HL-60/S4 (cell line): ENCODE data around the gene FAM120B.
"Not testable (repeated sequence)": the region's sequence is repeated elsewhere in the genome, so short reads cannot be mapped to it uniquely, and the experiment has no call there.

Experiments
- in situ Hi-C: fragments of 300-500 bp; cut with MboI; formaldehyde crosslinking; loops from 2 replicates; pipeline ENCODE4 v1.14.3; 2022; ENCODE audit warnings: low sequenced_read_pairs

Gene FAM120B, protein sequence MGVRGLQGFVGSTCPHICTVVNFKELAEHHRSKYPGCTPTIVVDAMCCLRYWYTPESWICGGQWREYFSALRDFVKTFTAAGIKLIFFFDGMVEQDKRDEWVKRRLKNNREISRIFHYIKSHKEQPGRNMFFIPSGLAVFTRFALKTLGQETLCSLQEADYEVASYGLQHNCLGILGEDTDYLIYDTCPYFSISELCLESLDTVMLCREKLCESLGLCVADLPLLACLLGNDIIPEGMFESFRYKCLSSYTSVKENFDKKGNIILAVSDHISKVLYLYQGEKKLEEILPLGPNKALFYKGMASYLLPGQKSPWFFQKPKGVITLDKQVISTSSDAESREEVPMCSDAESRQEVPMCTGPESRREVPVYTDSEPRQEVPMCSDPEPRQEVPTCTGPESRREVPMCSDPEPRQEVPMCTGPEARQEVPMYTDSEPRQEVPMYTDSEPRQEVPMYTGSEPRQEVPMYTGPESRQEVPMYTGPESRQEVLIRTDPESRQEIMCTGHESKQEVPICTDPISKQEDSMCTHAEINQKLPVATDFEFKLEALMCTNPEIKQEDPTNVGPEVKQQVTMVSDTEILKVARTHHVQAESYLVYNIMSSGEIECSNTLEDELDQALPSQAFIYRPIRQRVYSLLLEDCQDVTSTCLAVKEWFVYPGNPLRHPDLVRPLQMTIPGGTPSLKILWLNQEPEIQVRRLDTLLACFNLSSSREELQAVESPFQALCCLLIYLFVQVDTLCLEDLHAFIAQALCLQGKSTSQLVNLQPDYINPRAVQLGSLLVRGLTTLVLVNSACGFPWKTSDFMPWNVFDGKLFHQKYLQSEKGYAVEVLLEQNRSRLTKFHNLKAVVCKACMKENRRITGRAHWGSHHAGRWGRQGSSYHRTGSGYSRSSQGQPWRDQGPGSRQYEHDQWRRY

DNA sequence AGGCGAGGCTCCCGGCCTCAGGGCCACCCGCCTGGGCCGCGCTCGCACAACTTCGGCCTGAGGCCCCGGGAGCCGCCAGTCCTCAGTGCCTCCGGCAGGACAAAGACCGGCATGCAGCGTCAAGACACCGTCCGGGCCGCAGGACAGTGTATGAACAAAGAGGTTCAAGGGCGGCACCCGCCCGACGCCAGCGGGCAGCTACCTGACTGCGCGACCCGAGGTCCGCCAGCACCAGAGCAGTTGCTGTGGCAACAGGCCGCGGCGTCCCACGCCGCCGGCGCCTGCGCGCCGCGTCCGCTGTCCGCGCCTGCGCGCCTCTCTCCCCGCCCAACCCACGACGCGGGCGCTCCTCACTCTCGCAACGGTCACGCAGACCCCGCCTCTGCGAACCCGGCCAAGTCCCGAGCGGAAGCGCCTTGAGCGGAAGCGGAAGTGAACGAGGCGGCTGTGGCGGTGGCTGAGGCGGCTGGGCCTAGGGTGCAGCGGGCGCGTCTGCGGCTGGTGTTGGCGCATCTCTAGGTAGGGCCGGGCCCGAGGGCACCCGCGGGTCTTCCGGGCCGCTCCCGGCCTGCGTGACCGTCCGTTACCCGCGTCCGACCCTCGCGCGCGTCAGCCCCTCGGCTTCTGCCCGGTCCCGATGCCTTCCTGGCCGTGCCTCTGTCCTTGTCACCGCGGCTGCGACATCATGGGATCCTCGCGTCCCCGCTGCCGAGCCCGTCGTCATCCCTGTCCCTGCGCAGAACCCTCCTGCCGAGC, at the start of gene FAM120B:
TSS of gene FAM120B (plus strand) at position 435 of the 756 bp plus-strand sequence. CDS start 10,633 bp downstream, outside the sequence.
- in situ Hi-C loops: no loop called here

DNA sequence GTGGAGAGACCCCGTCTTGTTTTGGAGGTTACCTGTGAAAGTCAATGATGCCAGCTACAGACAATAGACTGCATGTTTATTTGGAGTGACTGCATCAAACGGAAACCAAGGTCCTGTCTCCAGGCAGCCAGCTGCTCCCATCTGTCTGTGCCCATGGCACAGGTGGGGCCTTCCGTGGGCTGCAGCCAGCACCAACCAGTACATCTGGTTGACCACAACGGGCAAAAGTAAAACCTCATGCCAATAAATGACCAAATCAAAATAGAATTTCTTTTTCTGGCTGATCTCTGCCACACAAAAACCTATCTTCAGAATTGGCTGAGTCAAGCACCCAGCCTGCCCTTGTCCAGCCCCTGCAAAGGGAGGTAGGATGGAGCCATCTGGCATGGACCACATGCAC, 49.2 kb upstream of the FAM120B start:
- in situ Hi-C loops: no loop called here

DNA sequence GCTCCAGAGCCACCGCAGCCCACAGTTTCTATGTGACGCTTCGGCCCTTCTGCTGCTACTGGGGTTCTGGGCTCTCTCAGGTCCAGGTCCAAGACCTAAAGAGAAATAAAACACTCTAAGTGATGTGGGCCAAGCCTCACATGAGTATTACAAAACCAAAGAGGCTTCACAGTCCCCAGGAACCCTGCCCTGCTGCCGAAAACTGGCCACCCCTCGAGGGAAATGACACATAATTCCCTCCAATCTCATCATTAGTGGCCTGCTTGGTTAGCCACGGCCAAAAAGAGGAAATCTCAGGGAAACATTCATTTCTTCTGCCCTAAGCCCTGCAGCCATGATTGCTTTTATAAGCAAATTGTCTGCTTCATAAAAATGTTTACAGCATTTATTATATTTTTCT, 48.2 kb upstream of the FAM120B start:
- in situ Hi-C loops: no loop called here

DNA sequence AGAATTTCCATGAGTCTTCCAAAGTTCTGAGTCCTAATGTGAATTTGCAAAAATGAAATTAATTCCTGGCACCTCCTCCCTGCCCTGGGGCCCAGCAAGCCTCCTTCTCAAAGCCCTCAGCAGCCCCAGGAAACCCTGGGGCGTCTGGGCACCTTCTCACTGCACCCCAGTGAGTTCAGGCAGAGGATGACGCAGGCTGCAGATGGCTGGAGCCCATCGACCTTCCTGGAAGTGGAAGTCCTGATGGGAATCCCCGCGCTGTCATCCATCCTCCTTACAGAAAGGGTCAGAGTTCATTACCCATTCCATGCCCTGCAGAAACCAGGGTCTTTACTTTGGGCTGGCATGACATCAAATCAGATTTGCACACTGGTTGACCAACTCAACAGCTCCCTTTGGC, 47.3 kb upstream of the FAM120B start:
- in situ Hi-C loops: no loop called here

DNA sequence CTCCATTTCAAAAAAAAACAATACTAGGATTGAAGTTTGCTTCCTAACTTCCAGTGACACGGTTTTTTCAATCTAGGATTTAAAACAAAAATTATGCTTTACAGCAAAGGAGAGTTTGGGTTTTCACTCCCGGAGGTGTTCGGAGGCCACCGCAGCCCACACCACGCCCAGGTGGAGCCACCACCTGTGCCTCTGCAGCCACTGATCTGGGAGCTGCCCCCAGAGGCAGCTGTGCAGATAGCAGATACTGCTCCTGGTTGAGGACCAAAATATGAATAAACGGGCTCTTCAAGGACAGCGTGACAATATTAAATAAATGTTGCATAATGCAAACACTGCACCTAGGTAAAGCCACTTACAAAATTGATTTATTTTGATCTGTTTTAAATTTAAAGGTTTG, 45.9 kb upstream of the FAM120B start:
- in situ Hi-C loops: no loop called here

DNA sequence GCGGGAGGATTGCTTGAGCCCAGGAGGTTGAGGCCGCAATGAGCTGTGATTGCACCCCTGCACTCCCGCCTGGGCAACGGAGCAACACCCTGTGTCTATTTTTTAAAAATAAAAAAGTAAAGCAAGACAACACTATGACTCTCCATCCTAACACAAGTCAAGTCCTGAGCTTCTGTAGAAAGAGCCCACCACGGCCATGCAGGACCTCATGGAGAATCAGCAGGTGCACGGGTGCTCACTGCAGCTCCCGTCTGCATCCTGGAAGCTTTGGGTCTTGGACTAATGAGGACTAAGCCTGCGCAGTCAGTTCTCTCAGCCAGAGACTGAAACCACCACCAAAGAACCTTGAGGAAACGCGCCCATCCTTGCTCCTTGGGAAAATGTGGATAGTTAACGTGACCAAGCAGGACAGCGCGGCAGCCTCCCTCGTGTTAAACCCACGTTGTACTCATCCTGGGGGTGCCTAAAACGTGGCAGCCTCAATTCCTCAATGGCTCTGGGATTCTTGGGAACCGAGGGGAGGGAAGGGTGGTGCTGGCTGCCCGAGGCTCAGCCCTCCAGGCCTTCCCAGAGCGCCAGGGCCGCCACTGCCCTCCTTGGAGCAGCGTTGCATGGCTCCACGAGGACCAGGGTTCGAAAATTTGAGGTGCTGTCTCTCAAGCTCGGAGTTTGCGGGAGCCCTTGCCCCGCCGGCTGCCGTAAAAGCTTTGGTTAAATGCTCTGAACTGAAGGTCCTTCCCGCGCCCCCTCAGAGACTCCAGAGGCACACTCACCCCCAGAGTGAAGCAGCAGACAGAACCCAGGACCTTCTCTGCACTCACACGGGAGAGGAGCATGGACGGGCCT, 44.7 kb upstream of the FAM120B start:
- in situ Hi-C loops: no loop called here

DNA sequence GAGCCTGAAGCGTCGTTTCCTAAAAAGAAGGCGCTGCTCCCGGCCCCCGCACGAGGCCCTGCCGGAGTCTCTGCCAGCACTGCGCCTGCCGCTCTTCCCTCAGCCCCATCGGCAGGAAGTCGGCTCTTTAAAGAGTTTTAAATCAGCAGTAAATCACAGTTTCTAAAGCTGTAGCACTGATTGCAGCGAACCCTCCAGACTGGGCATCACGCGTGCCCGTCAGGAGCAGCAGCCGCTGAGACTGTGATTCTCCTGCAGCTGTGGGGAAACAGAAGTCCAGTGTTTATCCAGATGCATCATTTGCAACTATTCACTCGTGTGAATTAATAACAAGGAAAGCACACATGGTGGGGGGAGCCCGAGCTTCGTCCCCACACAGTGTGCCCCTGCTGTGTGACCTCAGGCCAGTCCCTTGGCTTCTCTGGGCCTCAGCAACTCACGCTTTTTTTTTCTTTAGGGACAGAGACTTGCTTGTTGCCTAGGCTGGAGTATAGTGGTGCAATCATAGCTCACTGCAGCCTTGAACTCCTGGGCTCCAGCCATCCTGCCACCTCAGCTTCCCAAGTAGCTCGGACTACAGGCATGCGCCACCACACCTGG, 44.0 kb upstream of the FAM120B start:
- in situ Hi-C loops: no loop called here

DNA sequence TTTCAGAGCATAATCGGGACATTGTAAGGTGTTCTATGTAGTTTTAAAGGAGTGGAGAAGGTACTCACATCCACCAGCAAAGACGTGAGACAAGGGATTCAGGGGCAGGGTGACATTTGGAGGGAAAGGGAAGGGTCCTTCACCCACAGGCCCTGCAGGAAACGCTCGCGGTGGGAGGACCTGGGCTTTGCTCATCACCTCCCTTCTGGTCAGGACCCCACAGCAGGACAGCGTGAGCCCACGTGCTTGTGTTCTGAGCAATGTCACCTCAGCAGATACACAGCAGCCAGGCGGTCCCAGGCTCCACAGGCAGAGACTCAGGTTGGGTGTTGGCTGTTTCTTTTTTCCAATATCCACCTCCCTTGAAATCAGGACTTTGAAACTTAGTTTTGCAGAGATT, 43.1 kb upstream of the FAM120B start:
- in situ Hi-C loops: no loop called here

DNA sequence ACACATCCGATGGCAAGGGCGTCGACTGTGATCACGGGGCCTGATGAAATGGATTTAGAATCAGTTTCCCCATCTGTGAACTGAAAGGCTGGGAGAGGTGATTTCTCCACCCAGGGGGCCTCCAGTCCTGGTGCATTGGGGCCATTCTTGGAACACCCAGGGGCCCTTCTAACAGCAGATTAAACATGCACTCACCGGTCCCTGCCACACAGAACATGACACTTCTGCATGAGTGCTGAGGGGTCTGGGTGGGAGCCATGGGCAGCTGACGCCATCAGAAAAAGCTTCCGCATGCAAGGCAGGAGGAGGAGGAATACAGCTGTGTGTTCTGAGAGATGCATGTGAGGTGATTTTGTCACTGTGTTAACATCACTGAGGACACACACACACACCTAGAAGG, 42.5 kb upstream of the FAM120B start:
- in situ Hi-C loops: no loop called here

DNA sequence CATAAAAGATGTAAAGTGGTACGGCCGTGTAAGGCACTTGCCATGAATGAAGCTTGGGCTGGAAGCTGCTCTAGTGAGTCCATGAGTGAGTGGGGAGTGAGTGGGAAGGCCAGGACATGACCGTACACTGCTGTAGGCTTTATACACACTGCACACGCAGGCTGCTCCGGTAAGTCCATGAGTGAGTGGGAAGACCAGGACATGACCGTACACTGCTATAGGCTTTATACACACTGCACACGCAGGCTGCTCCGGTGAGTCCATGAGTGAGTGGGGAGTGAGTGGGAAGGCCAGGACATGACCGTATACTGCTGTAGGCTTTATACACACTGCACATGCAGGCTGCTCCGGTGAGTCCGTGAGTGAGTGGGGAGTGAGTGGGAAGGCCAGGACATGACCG, 41.9 kb upstream of the FAM120B start:
- in situ Hi-C loops: not testable (repeated sequence)

DNA sequence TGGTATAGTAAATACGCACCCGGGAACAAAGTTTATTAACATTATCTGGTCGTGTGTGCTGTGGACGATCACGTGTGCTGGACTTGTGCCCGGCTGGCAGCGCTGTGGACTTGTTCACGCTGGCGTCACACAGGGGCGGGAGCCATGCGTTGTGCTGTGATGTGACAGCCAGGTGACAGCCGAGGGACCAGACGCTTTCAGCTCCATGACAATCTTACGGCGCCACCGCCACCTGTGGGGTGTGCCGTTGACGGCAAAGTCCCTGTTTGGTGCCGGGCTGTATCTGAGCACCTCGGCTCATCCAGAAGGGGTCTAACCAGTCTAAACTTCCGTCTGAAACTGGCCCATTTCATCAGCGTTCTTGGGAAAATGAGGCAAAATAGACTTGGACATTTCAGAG, 40.9 kb upstream of the FAM120B start:
- in situ Hi-C loops: no loop called here

DNA sequence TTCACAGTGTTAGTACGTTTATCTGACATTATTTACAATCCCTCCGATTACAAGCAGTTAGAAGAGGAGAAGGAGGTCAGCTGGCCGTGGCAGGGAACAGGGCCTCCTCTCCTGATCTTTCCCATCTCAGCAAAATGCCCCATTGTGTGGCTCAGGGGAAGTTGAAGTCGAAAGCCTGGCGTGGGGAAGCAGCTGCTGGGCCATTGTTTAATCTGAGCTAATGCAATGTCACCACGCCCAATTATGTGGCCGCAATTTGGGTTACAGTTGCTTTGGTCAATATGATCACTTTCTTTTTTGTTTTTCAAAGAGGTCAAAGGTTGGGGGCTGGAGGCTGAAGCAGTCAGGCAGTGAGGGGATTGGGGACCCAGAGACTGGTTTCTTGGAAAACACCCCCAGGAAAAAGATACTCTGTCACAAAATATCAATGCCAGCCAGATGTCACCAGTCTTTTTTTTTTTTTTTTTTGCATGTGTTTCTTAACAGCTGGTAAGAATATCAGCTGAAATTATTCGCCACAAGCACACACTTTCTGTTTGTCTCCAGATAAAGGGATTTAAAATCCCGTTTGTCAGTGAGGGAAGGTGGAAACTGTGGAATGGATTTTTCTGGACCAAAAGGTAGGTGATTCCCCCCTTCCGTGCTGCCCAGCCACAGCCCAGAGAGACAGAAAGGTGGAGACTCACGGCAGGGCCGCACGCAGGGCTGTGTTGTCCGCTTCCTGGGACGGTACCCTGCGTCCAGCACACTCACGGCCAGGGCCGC, 40.3 kb upstream of the FAM120B start:
- in situ Hi-C loops: no loop called here

DNA sequence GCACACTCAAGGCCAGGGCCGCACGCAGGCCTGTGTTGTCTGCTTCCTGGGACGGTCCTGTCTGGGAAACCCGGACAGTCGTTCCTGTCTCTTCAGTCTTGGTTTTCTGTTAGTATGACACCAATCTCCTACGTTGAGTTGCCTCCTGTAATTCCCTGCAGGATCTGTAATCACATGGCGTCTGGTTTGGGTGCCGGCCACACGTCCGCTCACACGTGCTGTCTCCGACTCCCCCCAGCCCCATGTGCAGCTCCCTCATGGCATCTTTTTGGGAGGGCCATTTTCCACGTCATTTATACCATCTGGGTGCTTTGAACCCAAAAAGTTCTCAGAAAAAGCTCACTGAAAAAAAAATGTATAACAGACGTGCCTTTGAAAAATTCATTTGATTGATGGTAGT, 38.9 kb upstream of the FAM120B start:
- in situ Hi-C loops: no loop called here

DNA sequence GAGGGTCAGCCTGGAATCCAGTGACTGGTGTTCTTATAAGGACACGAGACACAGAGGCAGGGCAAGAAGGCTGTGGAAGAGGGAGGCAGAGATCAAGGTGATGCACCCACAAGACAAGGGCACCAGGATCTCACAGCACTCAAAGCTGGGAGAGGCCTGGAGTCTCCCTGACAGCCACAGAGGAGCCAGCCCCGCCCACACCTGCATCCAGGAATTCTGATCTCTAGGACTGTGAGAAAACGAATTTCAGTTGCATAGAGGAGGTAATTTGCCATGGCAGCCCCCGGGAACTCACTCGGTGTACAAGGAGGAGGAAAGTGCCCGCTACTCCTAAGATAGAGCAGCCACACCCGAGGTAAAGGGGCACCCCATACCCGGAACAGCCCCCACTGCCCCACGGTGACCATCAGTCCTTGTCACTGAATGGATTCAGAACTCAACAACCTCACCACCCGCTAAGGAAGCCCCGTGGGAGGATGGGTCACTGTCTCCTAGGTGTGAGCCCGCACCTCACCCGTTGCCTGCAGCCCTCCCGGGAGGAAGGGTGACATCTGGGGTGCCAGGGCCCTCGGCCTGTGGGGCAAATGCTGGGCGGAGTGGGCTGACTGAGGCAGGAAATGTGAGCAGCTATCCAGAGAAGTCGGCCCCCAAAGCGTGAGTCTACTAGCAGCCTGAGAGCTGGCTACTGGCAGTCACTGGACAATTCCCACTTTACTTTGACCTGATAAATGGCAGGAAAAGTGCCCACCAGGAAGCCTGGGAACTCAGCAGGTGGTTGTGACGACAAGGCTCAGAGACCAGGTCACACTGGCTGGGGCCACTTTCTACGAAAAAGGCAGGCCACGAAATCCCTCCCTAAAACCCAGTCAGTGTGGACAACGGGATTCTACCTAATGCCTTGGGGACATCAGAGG, 38.1 kb upstream of the FAM120B start:
- in situ Hi-C loops: no loop called here

DNA sequence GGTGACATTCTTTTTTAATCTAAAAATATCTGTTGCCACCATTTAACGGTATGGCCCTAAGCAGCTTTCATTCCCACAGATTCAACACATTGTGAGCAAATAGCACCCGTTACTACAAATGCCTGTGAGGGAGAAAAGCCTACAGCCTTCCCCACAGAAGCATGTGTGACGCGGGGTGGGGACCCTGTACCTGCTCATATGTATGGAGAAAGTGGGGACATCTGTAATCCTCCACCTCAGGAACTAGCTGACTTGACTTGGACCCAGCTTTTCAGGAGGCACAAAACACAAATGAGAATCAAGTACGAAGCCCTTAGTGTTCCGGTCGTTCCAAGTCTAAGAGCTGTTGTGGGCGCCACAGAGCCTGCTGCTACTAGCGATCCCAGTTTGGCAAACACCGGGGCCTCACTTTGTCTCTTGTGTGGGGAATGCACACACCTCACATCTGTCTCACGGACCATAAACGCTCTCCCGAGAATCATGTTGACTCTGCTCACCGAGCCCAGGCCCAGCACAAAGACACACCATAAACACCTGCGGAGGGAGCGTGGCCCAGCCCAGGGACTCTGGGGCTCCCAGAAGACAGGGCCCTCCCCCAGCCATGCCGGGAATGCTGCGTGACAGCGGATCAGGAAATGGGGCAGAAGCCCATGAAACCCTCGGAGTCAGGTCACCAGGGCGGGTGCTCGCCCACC, 37.3 kb upstream of the FAM120B start:
- in situ Hi-C loops: no loop called here

DNA sequence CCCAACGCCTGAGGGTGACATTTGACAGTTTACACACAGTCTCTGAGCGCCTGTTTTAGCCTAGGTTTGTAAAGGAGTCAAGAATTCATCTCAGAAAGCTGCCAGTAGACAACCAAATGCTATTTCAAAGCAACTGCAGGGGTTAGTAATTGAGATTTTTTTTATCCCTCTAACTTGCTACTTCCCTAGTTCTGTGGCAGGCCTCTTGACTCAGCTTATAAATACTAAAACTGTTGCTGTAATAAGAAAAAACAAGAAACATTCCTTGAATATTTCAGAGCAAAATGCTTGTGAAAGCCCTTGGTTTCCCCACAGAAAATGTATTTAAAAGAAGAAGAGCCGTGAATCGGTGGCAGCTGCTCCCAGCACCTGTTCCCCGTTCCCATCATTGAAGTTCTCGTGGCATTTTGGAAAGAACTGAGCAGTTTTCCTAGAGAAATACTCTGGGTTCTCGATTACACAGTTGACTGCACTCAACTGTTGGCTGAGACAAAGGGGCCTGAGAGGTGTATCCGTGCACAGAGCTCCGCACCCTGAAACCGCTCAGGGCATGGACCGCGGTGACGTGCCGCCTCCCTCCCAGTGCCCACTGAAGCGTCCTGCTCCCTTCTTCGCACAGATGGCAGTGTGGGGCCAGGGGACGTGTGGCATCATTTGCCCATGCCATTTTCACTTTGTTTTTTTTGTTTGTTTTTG, 36.6 kb upstream of the FAM120B start:
- in situ Hi-C loops: no loop called here

DNA sequence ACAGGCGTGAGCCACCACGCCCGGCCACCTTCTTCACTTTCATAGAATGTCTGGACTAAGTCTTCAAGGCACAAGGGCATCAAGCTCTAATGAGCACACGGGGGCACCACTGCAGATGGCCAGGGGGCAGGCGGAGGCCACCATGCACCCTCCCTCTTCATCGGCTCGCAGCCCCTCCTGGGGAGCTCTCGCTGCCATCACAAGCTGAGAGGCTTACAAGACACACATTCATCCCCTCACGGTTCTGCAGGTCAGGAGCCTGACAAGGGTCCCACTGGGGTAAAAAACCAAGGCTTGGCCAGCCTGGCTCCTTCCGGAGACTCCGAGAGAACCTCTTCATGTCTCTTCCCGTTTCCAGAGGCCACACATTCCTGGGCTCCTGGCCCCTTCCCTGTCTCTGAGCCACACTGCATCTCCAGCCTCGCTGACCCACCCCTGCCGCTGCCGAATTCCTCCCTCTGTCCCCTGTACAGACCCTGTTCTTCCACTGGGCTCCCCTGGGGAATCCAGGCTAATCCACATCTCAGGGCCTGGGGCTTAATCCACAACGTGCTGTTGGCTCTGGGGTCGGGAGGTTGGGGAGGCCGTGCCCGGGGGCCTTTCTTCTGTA, 35.5 kb upstream of the FAM120B start:
- in situ Hi-C loops: no loop called here
